Nephron (organoid): ENCODE results near the gene CCDC187.

ENCODE experiments used
- H3K27ac Mint-ChIP-seq, 3 experiments: 2 replicates each; pipeline ENCODE4 v1.8.0; 2020; ENCODE audit warnings: mixed read lengths in 3 of 3, mild to moderate bottlenecking in 2 of 3, moderate library complexity in 1 of 3
- H3K27me3 Mint-ChIP-seq: 2 replicates; pipeline ENCODE4 v1.8.0; 2021; ENCODE audit warnings: low read depth, mild to moderate bottlenecking, moderate library complexity, mixed read lengths
- H3K36me3 Mint-ChIP-seq: 2 replicates; pipeline ENCODE4 v1.8.0; 2020; ENCODE audit warnings: low read depth, mixed read lengths
- H3K4me1 Mint-ChIP-seq: 2 replicates; pipeline ENCODE4 v1.8.0; 2020; ENCODE audit warnings: mixed read lengths
- H3K4me3 Mint-ChIP-seq, 3 experiments: 2 replicates each; pipeline ENCODE4 v1.8.0; 2020; ENCODE audit warnings: mild to moderate bottlenecking in 3 of 3, mixed read lengths in 3 of 3, moderate library complexity in 2 of 3
- H3K9me3 Mint-ChIP-seq: 2 replicates; pipeline ENCODE4 v1.8.0; 2020; ENCODE audit warnings: mixed read lengths
- CTCF ChIP-seq, 3 experiments: fragments of 200-600 bp; sonication (generic); IDR thresholded peaks; one replicate each; pipeline ENCODE4 v1.5.0; 2021; ENCODE audit warnings: antibody characterized with exemption in 3 of 3; ENCODE audit not compliant: unreplicated experiment in 3 of 3

The CCDC187 gene

DNA sequence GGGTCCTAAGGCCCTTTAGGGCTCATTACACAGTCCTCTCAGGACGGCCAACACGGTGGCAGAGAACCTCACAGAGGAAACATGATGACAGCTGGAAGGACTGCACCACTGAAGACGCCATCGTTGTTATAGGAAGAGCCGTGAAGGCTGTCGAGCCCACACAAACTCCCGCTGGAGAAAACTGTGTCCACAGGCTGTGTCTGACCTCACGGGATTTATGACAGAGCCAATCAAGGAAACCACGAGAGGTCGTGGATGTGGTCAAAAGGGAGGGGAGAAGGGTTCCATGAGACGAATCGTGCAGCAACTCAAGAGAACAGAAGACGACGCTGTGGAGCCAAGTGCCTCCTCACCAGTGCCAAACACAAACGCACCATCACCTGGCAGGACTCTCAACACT lies 70.5 kb downstream of the CCDC187 start:
- no peaks in the 10 kb centered on the region for H3K9me3 Mint-ChIP-seq
- no peaks in the 10 kb centered on the region for H3K27me3 Mint-ChIP-seq
- no peak overlapping the region for H3K27ac Mint-ChIP-seq
- no peak overlapping the region for H3K4me3 Mint-ChIP-seq
- H3K4me1 Mint-ChIP-seq = peaks cover 11% of the 10 kb centered on the region
- peaks cover 8% of the 10 kb centered on the region for H3K36me3 Mint-ChIP-seq
- TF ChIP-seq CTCF (IDR thresholded peaks at IDR 0.05; ENCODE audit: unreplicated experiment in 3 of 3) = no peak

DNA sequence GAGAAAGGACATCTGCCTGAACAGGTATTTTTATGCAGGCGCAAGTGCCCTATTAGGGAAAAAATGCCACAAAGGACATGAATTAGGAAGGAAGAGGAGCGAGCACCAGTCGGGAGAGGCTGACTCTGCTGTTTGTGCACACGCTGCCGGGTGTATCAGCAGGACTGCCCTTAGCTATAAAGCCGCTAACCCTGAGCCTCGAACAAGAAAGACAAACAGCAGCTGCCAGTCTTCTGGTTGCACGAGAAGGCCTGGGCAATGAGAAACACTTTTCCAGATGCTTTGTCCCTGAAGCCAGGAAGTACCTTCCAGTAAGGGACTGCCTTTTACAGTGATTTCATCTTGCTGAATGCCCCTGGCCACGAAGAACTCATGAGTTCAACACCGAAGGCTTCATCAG lies 70.9 kb downstream of the CCDC187 start:
- Mint-ChIP-seq H3K4me3 (no peak overlapping the region), H3K27ac (no peak overlapping the region)

DNA sequence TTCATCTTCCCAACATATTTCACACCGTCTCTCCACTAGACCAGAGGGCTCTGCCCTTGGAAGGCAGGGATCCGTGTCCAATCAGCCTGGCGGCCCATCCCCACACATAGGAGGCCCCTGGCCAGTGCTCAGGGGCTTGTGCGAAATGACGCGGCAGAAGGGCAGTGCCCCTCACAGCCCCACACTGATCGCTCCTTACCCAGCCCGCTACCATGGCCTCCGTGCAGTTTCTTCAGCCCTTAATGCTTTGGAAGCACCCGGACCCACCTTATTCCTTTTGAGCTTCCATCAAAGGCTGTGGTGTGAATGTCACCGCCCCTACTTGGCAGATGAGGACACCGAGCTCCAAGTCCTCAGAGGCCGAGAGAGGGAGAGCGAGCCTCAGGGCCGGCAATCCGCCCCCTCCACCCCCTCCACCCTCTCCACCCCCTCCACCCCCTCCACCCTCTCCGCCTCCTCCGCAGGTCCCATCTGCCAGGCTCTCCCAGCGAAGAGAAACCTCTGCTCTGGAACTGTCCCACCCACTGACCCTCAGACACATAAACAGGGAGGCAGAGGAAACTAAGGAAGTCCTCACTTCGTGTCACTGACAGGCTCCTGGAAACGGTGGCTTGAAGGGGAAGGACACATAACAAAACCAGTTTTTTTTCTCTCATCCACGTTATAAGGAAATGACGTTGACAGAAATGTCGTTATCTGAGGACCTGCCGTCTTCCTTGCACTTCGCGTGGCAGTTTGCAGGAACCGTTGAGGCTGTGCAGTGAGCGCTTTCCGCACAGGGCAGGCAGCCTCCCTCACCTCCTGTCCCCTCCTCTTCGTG lies 72.2 kb downstream of the CCDC187 start:
- no peaks in the 10 kb centered on the region for H3K9me3 Mint-ChIP-seq
- H3K4me3 Mint-ChIP-seq = no peak overlapping the region
- H3K27me3 Mint-ChIP-seq = peaks cover 4% of the 10 kb centered on the region
- peaks cover 8% of the 10 kb centered on the region for H3K36me3 Mint-ChIP-seq
- no peak for TF ChIP-seq CTCF (IDR thresholded peaks at IDR 0.05; ENCODE audit: unreplicated experiment in 3 of 3)
- H3K27ac Mint-ChIP-seq = no peak overlapping the region
- H3K4me1 Mint-ChIP-seq = peaks cover 11% of the 10 kb centered on the region

More for the DNA sequence above, 70.9 kb downstream of the CCDC187 start:
- peaks cover 8% of the 10 kb centered on the region for H3K36me3 Mint-ChIP-seq
- TF ChIP-seq CTCF (IDR thresholded peaks at IDR 0.05; ENCODE audit: unreplicated experiment in 3 of 3) = no peak
- no peaks in the 10 kb centered on the region for H3K9me3 Mint-ChIP-seq
- peaks cover 2% of the 10 kb centered on the region for H3K27me3 Mint-ChIP-seq
- H3K4me1 Mint-ChIP-seq = peaks cover 11% of the 10 kb centered on the region

- no peak for TF ChIP-seq CTCF (IDR thresholded peaks at IDR 0.05; ENCODE audit: unreplicated experiment in 3 of 3)
- Mint-ChIP-seq H3K27ac (no peak overlapping the region), H3K36me3 (peaks cover 8% of the 10 kb centered on the region), H3K9me3 (no peaks in the 10 kb centered on the region), H3K4me1 (peaks cover 11% of the 10 kb centered on the region), H3K27me3 (peaks cover 4% of the 10 kb centered on the region), H3K4me3 (no peak overlapping the region)
These were observed 73.1 kb downstream of the CCDC187 start for GRCh38 chr9:136230773-136231172.

DNA sequence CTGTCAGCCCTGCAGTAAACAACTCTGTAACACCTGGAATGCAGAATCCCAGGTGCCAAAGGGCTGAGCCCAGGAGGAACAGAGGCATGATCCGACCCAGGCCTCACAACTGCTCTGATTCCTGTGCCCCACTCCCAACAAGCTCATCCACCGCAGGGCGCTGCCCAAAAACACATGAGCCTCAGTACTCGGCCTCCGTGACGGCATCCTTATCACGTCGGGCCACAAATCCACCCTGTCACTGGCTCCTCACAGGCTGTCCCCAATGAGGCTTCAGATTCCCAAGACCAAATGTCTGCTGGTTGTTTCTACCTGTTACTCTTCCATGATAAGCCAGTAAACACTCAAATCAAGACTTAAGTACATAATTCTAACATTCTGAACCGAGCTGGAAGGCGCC lies 73.5 kb downstream of the CCDC187 start:
- Mint-ChIP-seq H3K4me3 (no peak overlapping the region), H3K27me3 (peaks cover 4% of the 10 kb centered on the region), H3K36me3 (peaks cover 8% of the 10 kb centered on the region), H3K27ac (no peak overlapping the region), H3K9me3 (no peaks in the 10 kb centered on the region), H3K4me1 (peaks cover 11% of the 10 kb centered on the region)
- no peak for TF ChIP-seq CTCF (IDR thresholded peaks at IDR 0.05; ENCODE audit: unreplicated experiment in 3 of 3)
